ENCODE measurements around the gene CLEC17A. TPM values are rescaled to one million over a fixed set of nuclear protein-coding genes. Genes with fewer than 3 reads are reported as not detected.

Gene CLEC17A
- polyA plus RNA-seq, 4 donors = 0.24 to 0.55 TPM; not detected in 2

- peaks cover 0 to 68% (median 10%) of the 10 kb centered on the region in 3 donors for H3K36me3 ChIP-seq (ENCODE audit: control insufficient read depth in 3 of 3, insufficient read depth in 2 of 3, low read depth in 1 of 3, low read length in 3 of 3)
- FAIRE-seq (no peak), DNase-seq (no peak)
- H3K27ac ChIP-seq (ENCODE audit: low read depth in 1 of 3, low read length in 2 of 3) = no peak overlapping the region
- no peaks in the 10 kb centered on the region for H3K9me3 ChIP-seq (ENCODE audit: control insufficient read depth in 2 of 2, insufficient read depth in 1 of 2, low read depth in 1 of 2, low read length in 1 of 2)
- peaks cover 0 to 3% (median 0%) of the 10 kb centered on the region in 3 donors for H3K4me1 ChIP-seq (ENCODE audit: control insufficient read depth in 3 of 3, insufficient read depth in 2 of 3, low read depth in 1 of 3, low read length in 2 of 3)
- 74 to 78% (median 77%) methylated on average over 12 to 18 of the region's 18 CpGs for WGBS, 3 donors
- no peak overlapping the region for H3K4me3 ChIP-seq (ENCODE audit: low read depth in 1 of 3, low read length in 3 of 3)
- no peaks in the 10 kb centered on the region for H3K27me3 ChIP-seq (ENCODE audit: control insufficient read depth in 3 of 3, insufficient read depth in 3 of 3, low read length in 3 of 3)
Observed at GRCh38 chr19:14566712-14567077, 16.2 kb upstream of the CLEC17A start.

- Histone ChIP-seq H3K27me3 (ENCODE audit: control insufficient read depth in 3 of 3, insufficient read depth in 3 of 3, low read length in 3 of 3) (no peaks in the 10 kb centered on the region), H3K4me3 (ENCODE audit: low read depth in 1 of 3, low read length in 3 of 3) (no peak overlapping the region), H3K4me1 (ENCODE audit: control insufficient read depth in 3 of 3, insufficient read depth in 2 of 3, low read depth in 1 of 3, low read length in 2 of 3) (peaks cover 0 to 3% (median 1%) of the 10 kb centered on the region in 3 donors), H3K27ac (ENCODE audit: low read depth in 1 of 3, low read length in 2 of 3) (no peak overlapping the region), H3K9me3 (ENCODE audit: control insufficient read depth in 2 of 2, insufficient read depth in 1 of 2, low read depth in 1 of 2, low read length in 1 of 2) (no peaks in the 10 kb centered on the region), H3K36me3 (ENCODE audit: control insufficient read depth in 3 of 3, insufficient read depth in 2 of 3, low read depth in 1 of 3, low read length in 3 of 3) (peaks cover 0 to 64% (median 10%) of the 10 kb centered on the region in 3 donors)
- DNase-seq (no peak), FAIRE-seq (no peak)
- 74 to 82% (median 78%) methylated on average over 9 to 11 of the region's 11 CpGs for WGBS, 3 donors
Observed at GRCh38 chr19:14567079-14567478, 15.8 kb upstream of the CLEC17A start.

DNA sequence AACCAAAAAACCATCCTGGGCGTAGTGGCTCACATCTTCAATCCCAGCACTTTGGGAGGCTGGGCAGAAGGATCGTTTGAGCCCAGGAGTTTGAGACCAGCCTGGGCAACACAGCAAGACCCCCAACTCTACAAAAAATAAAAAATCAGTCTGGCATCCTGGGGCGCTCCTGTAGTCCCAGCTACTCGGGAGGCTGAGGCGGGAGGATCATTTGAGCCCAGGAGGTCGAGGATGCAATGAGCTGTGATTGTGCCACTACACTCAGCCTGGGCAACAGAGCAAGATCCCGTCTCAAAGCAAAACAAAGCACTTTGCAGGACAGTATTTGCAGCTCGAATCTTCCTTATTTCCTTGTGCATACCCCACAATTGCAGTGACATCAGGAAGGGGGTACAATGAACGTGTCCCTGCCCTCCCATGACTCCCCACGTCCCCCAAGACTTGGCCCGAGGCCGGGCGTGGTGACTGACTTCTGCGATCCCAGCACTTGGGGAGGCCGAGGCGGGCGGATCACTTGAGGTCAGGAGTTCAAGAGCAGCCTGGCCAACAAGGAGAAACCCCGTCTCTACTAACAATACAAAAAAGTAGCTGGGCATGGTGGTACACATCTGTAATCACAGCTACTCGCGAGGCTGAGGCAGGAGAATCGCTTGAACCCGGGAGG, 11.9 kb upstream of the CLEC17A start:
- Histone ChIP-seq H3K27ac (ENCODE audit: low read depth in 1 of 3, low read length in 2 of 3) (no peak overlapping the region), H3K36me3 (ENCODE audit: control insufficient read depth in 3 of 3, insufficient read depth in 2 of 3, low read depth in 1 of 3, low read length in 3 of 3) (peaks cover 0 to 30% (median 3%) of the 10 kb centered on the region in 3 donors), H3K4me3 (ENCODE audit: low read depth in 1 of 3, low read length in 3 of 3) (peak overlapping the region; percentile 59 to 94 (median 82)), H3K27me3 (ENCODE audit: control insufficient read depth in 3 of 3, insufficient read depth in 3 of 3, low read length in 3 of 3) (no peaks in the 10 kb centered on the region), H3K9me3 (ENCODE audit: control insufficient read depth in 2 of 2, insufficient read depth in 1 of 2, low read depth in 1 of 2, low read length in 1 of 2) (no peaks in the 10 kb centered on the region), H3K4me1 (ENCODE audit: control insufficient read depth in 3 of 3, insufficient read depth in 2 of 3, low read depth in 1 of 3, low read length in 2 of 3) (peaks cover 0 to 4% (median 3%) of the 10 kb centered on the region in 3 donors)
- FAIRE-seq (no peak), DNase-seq (no peak)
- WGBS, 3 donors = 26 to 41% (median 28%) methylated on average over 22 of the region's 22 CpGs

DNA sequence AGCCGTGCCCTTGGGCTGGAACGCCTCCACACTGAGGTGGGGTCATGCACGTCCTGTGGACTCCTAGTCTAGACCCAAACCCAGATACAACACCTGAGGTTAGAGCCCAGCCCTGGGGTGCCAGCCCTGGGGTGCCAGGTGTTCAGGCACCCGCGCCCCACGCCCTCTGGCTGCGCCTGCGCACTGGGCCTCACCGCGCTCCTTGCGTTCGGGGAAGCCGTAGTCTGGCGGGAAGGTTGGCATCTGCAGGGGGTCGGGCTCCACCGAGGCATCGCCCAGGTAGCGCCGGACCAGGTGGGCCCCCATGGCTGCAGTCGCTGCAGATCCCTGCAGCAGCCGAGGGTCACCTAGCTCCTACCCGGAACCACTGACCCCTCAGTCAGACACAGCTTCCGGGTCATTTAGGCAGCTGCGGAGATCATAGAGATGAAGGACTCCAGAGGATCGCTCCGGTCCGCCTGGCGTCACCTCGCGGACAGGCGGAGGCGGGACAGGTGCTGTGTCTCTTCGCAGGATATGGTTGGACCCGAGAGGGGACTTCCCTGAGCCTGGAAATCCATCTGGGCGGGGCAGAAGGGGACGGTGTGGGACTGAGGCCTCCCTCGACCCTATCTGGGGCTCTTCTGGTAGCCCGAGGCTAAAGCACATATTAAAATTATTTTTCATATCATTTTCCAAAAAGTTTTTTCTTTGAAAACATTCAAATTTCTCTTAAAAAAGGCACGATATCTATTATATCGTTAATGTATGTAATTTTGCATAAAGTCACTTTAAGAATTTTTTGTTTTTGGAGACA, 11.0 kb upstream of the CLEC17A start, which contains the start of gene NDUFB7:
TSS of gene NDUFB7 (minus strand) at position 372 of the 796 bp plus-strand sequence. CDS start at position 306, 66 bp downstream.
- DNase-seq (peak; percentile 94 to 96), FAIRE-seq (no peak)
- Histone ChIP-seq H3K4me3 (ENCODE audit: low read depth in 1 of 3, low read length in 3 of 3) (peak within 1 kb of the TSS; percentile 59 to 94 (median 82)), H3K4me1 (ENCODE audit: control insufficient read depth in 3 of 3, insufficient read depth in 2 of 3, low read depth in 1 of 3, low read length in 2 of 3) (peaks cover 0 to 4% (median 3%) of the 10 kb centered on the region in 3 donors), H3K9me3 (ENCODE audit: control insufficient read depth in 2 of 2, insufficient read depth in 1 of 2, low read depth in 1 of 2, low read length in 1 of 2) (no peaks in the 10 kb centered on the region), H3K27me3 (ENCODE audit: control insufficient read depth in 3 of 3, insufficient read depth in 3 of 3, low read length in 3 of 3) (no peaks in the 10 kb centered on the region), H3K36me3 (ENCODE audit: control insufficient read depth in 3 of 3, insufficient read depth in 2 of 3, low read depth in 1 of 3, low read length in 3 of 3) (peaks cover 0 to 23% (median 0%) of the 10 kb centered on the region in 3 donors), H3K27ac (ENCODE audit: low read depth in 1 of 3, low read length in 2 of 3) (peak within 1 kb of the TSS in 2 of 3 donors; percentile 52 to 71)
- WGBS, 3 donors = 1 to 2% (median 2%) methylated on average over 32 to 40 of the region's 40 CpGs

DNA sequence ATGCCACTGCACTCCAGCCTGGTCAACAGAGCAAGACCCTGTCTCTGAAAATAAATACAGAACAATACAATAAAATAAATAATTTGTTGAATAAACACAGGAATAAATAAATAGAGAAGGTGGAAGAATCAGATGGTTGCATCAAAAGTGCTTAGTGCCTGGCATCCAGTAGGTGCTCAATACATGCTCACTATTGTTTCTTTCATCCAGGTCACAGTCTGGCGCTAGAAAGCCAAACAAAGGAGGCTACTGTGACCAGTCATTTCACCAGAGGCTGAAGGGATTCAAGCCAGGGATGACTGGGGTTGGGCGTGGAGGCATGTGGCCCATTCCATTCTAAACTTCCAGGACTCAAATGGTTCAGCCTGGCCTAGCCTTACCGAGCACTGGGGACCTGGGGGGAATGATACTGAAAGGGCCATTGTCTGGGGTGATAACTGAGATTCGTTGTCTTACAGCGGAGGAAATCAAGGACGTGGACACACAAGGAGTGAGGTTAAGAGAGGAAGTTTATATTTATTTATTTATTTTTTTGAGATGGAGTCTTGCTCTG, 7.4 kb upstream of the CLEC17A start:
- H3K27ac ChIP-seq (ENCODE audit: low read depth in 1 of 3, low read length in 2 of 3) = no peak overlapping the region
- WGBS, 3 donors = 82 to 88% (median 86%) methylated on average over 6 of the region's 6 CpGs
- peaks cover 0 to 3% (median 2%) of the 10 kb centered on the region in 3 donors for H3K4me1 ChIP-seq (ENCODE audit: control insufficient read depth in 3 of 3, insufficient read depth in 2 of 3, low read depth in 1 of 3, low read length in 2 of 3)
- H3K27me3 ChIP-seq (ENCODE audit: control insufficient read depth in 3 of 3, insufficient read depth in 3 of 3, low read length in 3 of 3) = no peaks in the 10 kb centered on the region
- FAIRE-seq (no peak), DNase-seq (no peak)
- peaks cover 0 to 1% (median 0%) of the 10 kb centered on the region in 3 donors for H3K36me3 ChIP-seq (ENCODE audit: control insufficient read depth in 3 of 3, insufficient read depth in 2 of 3, low read depth in 1 of 3, low read length in 3 of 3)
- H3K4me3 ChIP-seq (ENCODE audit: low read depth in 1 of 3, low read length in 3 of 3) = no peak overlapping the region
- no peaks in the 10 kb centered on the region for H3K9me3 ChIP-seq (ENCODE audit: control insufficient read depth in 2 of 2, insufficient read depth in 1 of 2, low read depth in 1 of 2, low read length in 1 of 2)

- Histone ChIP-seq H3K9me3 (ENCODE audit: control insufficient read depth in 2 of 2, insufficient read depth in 1 of 2, low read depth in 1 of 2, low read length in 1 of 2) (no peaks in the 10 kb centered on the region), H3K4me1 (ENCODE audit: control insufficient read depth in 3 of 3, insufficient read depth in 2 of 3, low read depth in 1 of 3, low read length in 2 of 3) (peaks cover 0 to 3% (median 2%) of the 10 kb centered on the region in 3 donors), H3K27me3 (ENCODE audit: control insufficient read depth in 3 of 3, insufficient read depth in 3 of 3, low read length in 3 of 3) (no peaks in the 10 kb centered on the region), H3K36me3 (ENCODE audit: control insufficient read depth in 3 of 3, insufficient read depth in 2 of 3, low read depth in 1 of 3, low read length in 3 of 3) (no peaks in the 10 kb centered on the region), H3K4me3 (ENCODE audit: low read depth in 1 of 3, low read length in 3 of 3) (no peak overlapping the region), H3K27ac (ENCODE audit: low read depth in 1 of 3, low read length in 2 of 3) (no peak overlapping the region)
- no peak for DNase-seq
- WGBS, 3 donors = 76 to 81% (median 78%) methylated on average over 8 of the region's 8 CpGs
- no peak for FAIRE-seq
Observed at GRCh38 chr19:14576363-14576762, 6.5 kb upstream of the CLEC17A start.

DNA sequence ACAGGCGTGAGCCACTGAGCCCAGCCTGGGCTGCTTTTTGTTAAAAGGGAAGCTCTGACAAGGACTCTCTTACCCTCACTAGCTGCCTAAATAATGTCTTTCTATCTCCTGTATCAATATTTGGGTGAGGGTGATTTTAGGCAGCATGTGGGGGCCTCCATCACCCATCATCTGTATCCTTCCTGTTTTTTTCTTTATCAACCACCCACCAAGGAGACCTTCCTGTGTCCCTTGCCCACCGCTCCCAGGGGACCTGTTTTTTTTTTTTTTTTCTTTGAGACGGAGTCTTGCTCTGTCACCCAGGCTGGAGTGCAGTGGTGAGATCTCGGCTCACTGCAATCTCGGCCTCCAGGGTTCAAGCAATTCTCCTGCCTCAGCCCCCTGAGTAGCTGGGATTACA, 5.6 kb upstream of the CLEC17A start:
- Histone ChIP-seq H3K36me3 (ENCODE audit: control insufficient read depth in 3 of 3, insufficient read depth in 2 of 3, low read depth in 1 of 3, low read length in 3 of 3) (no peaks in the 10 kb centered on the region), H3K9me3 (ENCODE audit: control insufficient read depth in 2 of 2, insufficient read depth in 1 of 2, low read depth in 1 of 2, low read length in 1 of 2) (no peaks in the 10 kb centered on the region), H3K4me3 (ENCODE audit: low read depth in 1 of 3, low read length in 3 of 3) (no peak overlapping the region), H3K27me3 (ENCODE audit: control insufficient read depth in 3 of 3, insufficient read depth in 3 of 3, low read length in 3 of 3) (no peaks in the 10 kb centered on the region), H3K4me1 (ENCODE audit: control insufficient read depth in 3 of 3, insufficient read depth in 2 of 3, low read depth in 1 of 3, low read length in 2 of 3) (peaks cover 0 to 2% (median 0%) of the 10 kb centered on the region in 3 donors), H3K27ac (ENCODE audit: low read depth in 1 of 3, low read length in 2 of 3) (no peak overlapping the region)
- no peak for DNase-seq
- 77 to 95% (median 87%) methylated on average over 5 of the region's 5 CpGs for WGBS, 3 donors
- FAIRE-seq = no peak

GRCh38 chr19:14577885-14578427, 4.9 kb upstream of the CLEC17A start:
- Histone ChIP-seq H3K9me3 (ENCODE audit: control insufficient read depth in 2 of 2, insufficient read depth in 1 of 2, low read depth in 1 of 2, low read length in 1 of 2) (no peaks in the 10 kb centered on the region), H3K4me1 (ENCODE audit: control insufficient read depth in 3 of 3, insufficient read depth in 2 of 3, low read depth in 1 of 3, low read length in 2 of 3) (peaks cover 0 to 2% (median 0%) of the 10 kb centered on the region in 3 donors), H3K27ac (ENCODE audit: low read depth in 1 of 3, low read length in 2 of 3) (no peak overlapping the region), H3K36me3 (ENCODE audit: control insufficient read depth in 3 of 3, insufficient read depth in 2 of 3, low read depth in 1 of 3, low read length in 3 of 3) (no peaks in the 10 kb centered on the region), H3K4me3 (ENCODE audit: low read depth in 1 of 3, low read length in 3 of 3) (no peak overlapping the region), H3K27me3 (ENCODE audit: control insufficient read depth in 3 of 3, insufficient read depth in 3 of 3, low read length in 3 of 3) (no peaks in the 10 kb centered on the region)
- no peak for FAIRE-seq
- DNase-seq = no peak
- 49 to 61% (median 50%) methylated on average over 6 of the region's 6 CpGs for WGBS, 3 donors

Data from small intestine (tissue), 7 donors.